ENCODE data around the gene CXCR6.

Gene CXCR6

GRCh38 chr3:45906681-45907407 is 36.4 kb upstream of the CXCR6 start:
- ChIA-PET POLR2A (no interaction called here), CTCF (interaction anchor here (0.6 to 1.7 kb wide), 9 partner anchors 8 to 63 kb away, joined by 3 to 4 read pairs (median 3); no protein-coding TSS in a partner anchor)
- TF ChIP-seq CTCF (IDR thresholded peaks at IDR 0.05; ENCODE audit: control extremely low read depth, extremely low read depth, low read depth, missing control alignments) = peak; percentile 34
- no peak for DNase-seq (ENCODE audit: extremely low spot score)

- ChIA-PET POLR2A (interaction anchor here (0.6 kb wide), 2 partner anchors 311 to 1436 kb away, joined by 3 to 4 read pairs; no protein-coding TSS in a partner anchor), CTCF (interaction anchor here (0.7 to 2.7 kb wide), 13 partner anchors 9 to 73 kb away, joined by 3 to 10 read pairs (median 3); partner anchors contain the start of gene CCR9)
- no peak for DNase-seq (ENCODE audit: extremely low spot score)
- TF ChIP-seq CTCF (IDR thresholded peaks at IDR 0.05; ENCODE audit: control extremely low read depth, extremely low read depth, low read depth, missing control alignments) = no peak
Measured at GRCh38 chr3:45907769-45908705, 35.2 kb upstream of the CXCR6 start.

GRCh38 chr3:45908761-45909160 is 34.5 kb upstream of the CXCR6 start:
- CTCF ChIA-PET = interaction anchor here (0.7 to 2.7 kb wide), 7 partner anchors 11 to 36 kb away, joined by 3 to 10 read pairs (median 5); partner anchors contain the start of gene CCR9
- no peak for DNase-seq (ENCODE audit: extremely low spot score)
- no peak for TF ChIP-seq CTCF (IDR thresholded peaks at IDR 0.05; ENCODE audit: control extremely low read depth, extremely low read depth, low read depth, missing control alignments)
- POLR2A ChIA-PET = no interaction called here

- TF ChIP-seq CTCF (IDR thresholded peaks at IDR 0.05; ENCODE audit: control extremely low read depth, extremely low read depth, low read depth, missing control alignments) = no peak
- CTCF ChIA-PET = interaction anchor here (0.7 to 2.7 kb wide), 7 partner anchors 10 to 45 kb away, joined by 3 to 10 read pairs (median 6); partner anchors contain the start of gene CCR9
- POLR2A ChIA-PET = no interaction called here
- DNase-seq (ENCODE audit: extremely low spot score) = no peak
Measured at GRCh38 chr3:45909542-45909941, 33.7 kb upstream of the CXCR6 start.

GRCh38 chr3:45910892-45911291 is 32.4 kb upstream of the CXCR6 start:
- POLR2A ChIA-PET = interaction anchor here (0.6 to 0.9 kb wide), 2 partner anchors 26 to 50 kb away, joined by 3 to 7 read pairs; no protein-coding TSS in a partner anchor

More at GRCh38 chr3:45910892-45911291, 32.4 kb upstream of the CXCR6 start:
- TF ChIP-seq CTCF (IDR thresholded peaks at IDR 0.05; ENCODE audit: control extremely low read depth, extremely low read depth, low read depth, missing control alignments) = no peak
- no peak for DNase-seq (ENCODE audit: extremely low spot score)
- CTCF ChIA-PET = interaction anchor here (0.7 to 2.7 kb wide), 14 partner anchors 9 to 150 kb away, joined by 3 to 9 read pairs (median 4); no protein-coding TSS in a partner anchor
